OCI-LY1 (cell line): ENCODE results near the gene RASSF8.

Source experiments
- CTCF ChIP-seq: fragments of 200-600 bp; sonication (generic), shearing (Covaris generic); IDR thresholded peaks from 2 replicates; pipeline ENCODE4 v1.5.1; 2017; ENCODE audit warnings: mild to moderate bottlenecking, antibody characterized with exemption, low read length, moderate library complexity, mixed read lengths
- EZH2 ChIP-seq: fragments of 200-600 bp; sonication (generic), shearing (Covaris generic); IDR thresholded peaks from 2 replicates; pipeline ENCODE4 v1.8.0; 2017; ENCODE audit warnings: borderline replicate concordance, mixed run types, mild to moderate bottlenecking, antibody characterized with exemption, low read length, moderate library complexity, mixed read lengths

- 0 out of 2 replicates have a peak, but pooled peaks have one; percentile 6 for TF ChIP-seq CTCF
- TF ChIP-seq EZH2: no peak
These were observed 163.7 kb downstream of the RASSF8 start for GRCh38 chr12:26122061-26122680.
